ENCODE measurements around the gene ZNF136.
A peak's percentile ranks its signal among the peaks of the same experiment; 100 is the strongest.

ZNF136 gene

DNA sequence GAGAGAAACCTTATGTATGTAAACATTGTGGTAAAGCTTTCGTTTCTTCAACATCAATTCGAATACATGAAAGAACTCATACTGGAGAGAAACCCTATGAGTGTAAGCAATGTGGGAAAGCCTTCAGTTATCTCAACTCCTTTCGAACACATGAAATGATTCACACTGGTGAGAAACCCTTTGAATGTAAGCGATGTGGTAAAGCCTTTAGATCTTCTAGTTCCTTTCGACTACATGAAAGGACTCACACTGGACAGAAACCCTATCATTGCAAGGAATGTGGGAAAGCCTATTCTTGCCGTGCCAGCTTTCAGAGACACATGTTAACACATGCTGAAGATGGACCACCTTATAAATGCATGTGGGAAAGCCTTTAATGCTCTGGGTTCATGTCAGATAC is 24.7 kb downstream of the ZNF136 start:
- no peak for DNase-seq (ENCODE audit: low read depth in 1 of 2, low spot score in 1 of 2)

DNA sequence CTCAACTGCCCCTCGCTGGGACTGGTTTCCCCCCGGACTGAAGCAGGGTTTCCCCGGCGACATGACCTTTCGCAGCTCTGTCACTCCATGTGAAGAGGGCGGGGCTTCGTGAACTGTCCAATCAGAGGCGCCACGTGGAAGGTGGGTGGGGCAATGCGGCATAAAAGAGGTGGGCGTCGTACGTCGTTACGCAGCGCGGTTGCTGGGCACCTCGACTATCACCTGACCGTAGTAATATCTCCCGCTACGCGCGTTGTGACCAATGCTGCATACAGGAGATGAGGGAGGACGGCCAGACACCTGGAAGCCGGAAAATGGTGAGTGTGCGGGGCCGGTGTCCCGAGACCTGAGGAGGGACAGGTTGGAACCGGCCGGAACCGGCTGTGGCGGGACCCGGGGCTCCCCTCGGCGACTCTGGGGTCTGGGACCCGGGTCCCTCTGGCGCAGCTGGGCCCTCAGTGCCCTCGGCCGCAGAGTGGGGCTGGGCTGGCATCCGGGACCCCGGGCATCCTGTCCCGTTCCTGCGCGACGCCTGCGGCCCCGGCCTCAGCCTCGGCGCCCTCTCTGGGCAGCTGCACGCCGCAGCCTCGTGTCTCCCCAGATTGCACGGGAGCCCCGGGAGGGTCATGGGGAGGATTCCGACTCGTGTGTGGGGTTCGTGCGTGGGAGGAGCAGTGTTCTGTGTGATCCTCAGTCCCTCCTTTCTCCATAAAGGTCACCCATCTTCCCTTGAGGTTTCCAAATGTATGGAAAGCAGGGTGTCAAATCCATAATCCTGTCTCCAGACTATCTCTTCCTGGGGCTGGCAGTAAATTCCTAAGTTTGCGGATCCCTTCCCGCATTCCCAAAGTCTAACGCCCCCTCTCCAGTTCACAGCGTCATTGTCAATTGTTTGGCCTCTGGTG is 32.2 kb downstream of the ZNF136 start:
- peak; percentile 11 to 30 for DNase-seq (ENCODE audit: low read depth in 1 of 2, low spot score in 1 of 2)

DNA sequence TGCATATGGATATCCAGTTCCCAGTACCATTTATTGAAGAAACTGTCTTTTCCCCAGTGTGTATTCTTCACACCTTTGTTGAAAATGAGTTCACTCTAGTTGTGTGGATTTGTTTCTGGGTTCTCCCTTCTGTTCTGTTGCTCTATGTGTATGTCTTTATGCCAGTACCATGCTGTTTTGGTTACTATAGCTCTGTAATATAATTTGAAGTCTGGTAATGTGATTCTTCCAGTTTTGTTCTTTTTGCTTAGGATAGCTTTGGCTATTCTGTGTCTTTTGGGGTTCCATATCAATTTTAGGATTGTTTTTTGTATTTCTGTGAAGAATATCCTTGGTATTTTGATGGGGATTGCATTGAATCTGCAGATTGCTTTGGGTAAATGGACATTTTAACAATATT is 35.2 kb downstream of the ZNF136 start:
- DNase-seq (ENCODE audit: low read depth in 1 of 2, low spot score in 1 of 2) = no peak

DNA sequence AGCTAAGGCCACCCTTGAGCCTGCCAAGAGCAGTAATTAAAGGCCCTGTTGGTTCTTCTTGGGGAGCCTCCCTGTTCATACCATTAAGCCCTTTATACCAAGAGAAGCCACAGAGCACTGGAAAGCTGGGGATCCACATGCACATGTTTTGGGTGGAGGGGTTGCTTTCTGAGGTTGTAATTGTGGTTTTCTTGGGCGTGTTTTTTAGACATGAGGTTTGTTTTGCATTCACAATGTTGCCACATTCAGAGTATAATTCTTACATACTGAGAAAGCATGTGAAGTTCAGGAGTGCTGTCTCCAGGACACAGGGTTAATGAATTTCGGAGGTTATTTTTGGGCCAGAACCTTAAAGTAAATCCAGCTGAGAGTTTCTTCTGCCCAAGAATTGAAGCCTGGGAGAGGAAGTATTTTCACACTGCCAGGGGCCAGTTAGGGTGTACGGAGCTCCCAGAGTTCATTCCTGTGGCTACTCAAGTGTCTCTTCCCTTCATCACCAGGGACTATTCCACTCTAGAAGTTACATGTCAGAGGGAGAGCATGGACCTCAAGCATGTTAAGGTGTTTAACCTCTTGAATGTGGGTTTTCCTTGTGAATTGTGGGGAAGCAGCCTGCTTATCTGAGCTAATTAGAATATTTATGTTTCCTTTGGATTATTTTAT is 37.0 kb downstream of the ZNF136 start:
- DNase-seq (ENCODE audit: low read depth in 1 of 2, low spot score in 1 of 2) = no peak

DNA sequence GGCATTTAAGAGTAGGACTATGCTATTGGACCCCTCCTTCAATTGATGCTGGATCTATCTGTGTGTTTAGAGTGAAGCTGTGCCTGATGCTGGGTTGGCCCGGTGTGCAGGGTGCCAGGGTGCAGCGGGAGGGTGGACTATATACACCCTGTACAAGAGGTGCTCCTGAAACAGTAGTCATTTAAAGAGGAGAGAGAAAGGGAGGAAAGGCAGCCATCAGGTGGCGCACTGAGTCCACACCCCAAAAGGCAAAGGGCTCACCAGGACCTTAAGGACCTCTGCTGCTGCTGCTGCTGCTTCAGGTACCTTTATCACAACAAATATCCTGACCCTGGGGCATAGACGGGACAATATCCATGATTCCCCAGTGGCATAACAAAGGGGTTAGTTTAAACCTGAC is 39.4 kb downstream of the ZNF136 start:
- DNase-seq (ENCODE audit: low read depth in 1 of 2, low spot score in 1 of 2) = peak; percentile 7 to 40

DNA sequence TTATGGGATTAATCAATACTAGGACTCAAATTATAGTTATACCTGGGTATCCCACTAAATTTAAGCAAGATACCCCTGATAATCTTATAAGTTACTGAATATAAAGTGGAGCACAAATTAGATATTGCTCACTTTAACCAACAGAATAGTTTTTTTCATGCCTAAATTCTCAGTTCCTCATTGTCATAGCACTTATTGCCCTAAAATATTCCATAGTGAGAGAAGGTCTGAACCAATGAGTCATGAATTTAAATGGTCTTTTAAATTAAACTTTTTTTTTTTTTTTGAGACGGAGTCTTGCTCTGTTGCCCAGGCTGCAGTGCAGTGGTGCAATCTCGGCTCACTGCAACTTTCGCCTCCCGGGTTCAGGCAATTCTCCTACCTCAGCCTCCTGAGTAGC is 42.4 kb downstream of the ZNF136 start:
- no peak for DNase-seq (ENCODE audit: low read depth in 1 of 2, low spot score in 1 of 2)

DNA sequence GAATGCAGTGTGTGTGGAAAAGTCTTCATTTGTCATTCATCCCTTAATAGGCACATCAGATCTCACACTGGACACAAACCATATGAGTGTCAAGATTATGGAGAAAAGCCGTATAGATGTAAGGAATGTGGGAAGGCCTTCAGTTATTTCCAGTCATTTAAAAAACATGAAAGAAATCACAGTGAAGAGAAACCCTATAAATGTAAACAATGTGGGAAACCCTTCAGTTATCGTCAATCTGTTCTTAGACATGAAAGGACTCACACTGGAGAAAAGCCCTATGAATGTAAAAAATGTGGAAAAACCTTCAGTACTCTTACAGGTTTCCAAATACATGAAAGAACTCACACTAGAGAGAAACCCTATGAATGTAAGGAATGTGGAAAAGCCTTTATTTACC is 45.3 kb downstream of the ZNF136 start:
- no peak for DNase-seq (ENCODE audit: low read depth in 1 of 2, low spot score in 1 of 2)

DNA sequence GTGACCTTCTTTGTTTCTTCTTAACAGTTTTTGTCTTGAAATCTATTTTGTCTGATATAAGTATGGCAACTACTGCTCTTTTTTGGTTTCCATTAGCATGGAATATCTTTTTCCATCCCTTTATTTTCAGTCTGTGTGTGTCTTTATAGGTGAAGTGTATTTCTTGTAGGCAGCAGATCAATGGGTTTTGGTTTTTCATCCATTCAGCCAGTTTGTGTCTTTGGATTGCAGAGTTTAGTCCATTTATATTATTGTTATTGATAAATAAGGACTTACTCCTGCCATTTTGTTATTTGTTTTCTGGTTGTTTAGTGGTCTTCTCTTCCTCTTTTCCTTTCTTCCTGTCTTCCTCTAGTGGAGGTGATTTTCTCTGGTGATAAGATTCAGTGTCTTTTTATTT is 54.4 kb downstream of the ZNF136 start:
- no peak for DNase-seq (ENCODE audit: low read depth in 1 of 2, low spot score in 1 of 2)

DNA sequence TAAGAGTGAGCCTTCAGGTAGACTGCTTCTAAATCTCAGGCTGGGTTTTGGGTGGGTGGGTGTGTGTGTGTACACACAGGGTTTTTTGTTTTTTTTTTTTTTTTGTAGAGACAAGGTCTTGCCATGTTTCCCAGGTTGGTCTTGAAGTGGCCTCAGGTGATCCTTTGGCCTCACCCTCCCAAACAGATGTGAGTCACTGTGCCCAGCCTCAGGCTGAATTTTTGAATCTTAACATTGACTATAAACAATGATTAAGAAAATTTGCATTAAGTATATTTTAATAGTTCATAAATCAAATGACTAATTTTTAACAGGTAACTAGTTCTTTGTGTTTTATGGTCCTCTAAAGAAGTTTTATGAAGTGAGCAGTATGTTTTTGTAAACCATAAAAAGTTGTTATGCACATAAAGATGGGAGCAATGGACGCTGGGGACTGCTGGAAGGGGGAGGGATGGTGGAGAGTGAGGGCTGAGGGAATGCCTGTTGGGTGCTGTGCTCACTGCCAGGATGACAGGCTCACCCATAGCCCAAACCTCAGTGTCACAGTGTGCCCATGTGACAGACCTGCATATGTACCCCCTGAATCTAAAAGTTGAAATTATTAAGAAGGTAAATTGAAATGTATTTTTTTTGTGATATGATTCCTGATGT is 60.2 kb downstream of the ZNF136 start:
- no peak for DNase-seq (ENCODE audit: low read depth in 1 of 2, low spot score in 1 of 2)

DNA sequence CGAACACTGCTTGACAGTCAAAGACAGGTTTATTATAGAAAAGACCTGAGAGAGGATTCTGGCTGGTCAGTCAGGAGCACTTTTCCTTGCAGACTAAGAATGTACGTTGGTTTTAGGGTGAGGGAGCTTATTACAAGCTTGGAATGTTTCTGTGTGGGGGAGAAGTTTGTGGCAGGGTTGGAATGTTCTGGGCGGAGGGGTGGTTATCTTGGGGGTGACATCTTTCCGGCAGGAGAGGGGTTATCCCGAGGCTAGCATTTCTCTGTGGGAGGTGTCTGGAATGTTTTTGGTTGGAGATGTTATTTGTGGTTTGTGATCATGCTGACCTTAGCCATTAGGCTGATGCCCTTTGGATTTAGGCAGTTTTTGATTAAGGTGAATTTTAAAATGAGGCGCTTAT is 61.8 kb downstream of the ZNF136 start:
- DNase-seq (ENCODE audit: low read depth in 1 of 2, low spot score in 1 of 2) = no peak

DNA sequence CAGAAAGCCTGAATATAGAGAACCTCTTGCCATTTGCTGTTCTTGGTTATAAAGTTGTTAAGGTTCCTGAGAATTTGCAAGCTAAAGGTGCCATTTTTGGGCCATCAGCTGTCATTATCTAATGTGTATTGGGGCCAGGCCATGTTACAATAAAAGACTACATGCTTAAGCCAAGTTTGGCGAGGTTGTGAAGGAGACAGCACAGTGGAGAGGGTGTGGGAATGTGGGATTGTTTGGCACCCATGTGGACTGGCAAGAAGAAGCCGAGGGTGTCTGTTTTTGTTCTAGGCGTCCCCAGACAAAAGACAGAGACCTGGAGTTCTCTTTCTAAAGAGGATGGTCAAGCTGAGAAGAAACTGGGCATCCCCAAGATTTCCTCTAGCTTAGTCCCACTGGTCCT is 67.1 kb downstream of the ZNF136 start:
- no peak for DNase-seq (ENCODE audit: low read depth in 1 of 2, low spot score in 1 of 2)

DNA sequence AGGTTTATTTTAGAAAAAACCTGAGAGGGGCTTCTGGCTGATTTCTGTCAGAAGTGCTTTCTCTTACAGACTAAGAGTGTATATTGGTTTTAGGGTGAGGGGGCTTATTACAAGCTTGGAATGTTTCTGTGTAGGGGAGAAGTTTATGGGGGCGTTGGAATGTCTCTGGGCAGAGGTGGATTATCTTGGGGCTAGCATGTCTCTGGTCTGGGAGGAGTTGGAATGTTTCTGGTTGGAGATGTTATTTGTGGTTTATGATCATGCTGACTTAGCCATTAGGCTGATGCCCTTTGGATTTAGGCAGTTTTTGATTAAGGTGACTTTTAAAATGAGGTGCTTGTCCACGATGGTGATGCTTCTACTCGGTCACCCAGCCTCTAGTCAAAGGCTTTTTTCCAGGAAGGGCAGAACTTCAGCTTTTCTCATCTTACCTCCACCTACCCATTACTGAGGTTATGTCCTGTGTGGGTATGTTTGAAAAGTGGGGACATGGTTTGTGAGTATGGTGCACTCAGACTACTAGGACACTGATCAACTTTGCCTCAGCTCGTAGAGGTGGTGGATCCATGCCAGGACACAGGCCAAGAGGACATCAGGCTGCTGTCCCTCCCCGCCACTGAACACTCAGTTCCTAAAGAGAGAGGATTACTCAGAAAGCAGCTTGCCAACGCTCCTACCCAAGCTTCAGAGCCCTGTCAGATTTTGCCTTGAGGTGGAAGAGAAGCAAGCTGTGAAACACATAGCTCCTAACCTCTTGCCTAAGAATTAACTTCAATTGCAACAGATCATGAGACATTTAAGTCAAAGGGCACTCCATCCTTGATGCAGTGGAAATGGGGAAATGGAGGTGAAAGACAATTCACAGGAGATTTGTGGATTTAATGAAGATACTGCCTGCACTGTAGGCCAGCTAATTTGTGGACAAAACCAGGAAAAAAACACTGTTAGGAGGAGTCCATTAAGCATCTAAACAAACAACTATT is 68.1 kb downstream of the ZNF136 start:
- no peak for DNase-seq (ENCODE audit: low read depth in 1 of 2, low spot score in 1 of 2)

DNA sequence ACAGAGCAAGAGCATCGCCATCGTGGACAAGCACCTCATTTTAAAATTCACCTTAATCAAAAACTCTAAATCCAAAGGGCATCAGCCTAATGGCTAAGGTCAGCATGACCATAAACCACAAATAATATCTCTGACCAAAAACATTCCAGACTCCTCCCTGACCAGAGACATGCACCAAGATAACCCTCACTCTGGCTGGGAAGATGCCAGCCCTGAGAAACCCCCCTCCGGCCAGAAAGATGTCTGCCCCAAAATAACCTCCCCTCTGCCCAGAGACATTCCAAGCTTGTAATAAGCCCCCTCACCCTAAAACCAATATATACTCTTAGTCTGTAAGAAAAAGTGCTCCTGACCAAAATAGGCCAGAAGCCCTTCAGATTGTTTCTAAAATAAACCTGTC is 70.1 kb downstream of the ZNF136 start:
- DNase-seq (ENCODE audit: low read depth in 1 of 2, low spot score in 1 of 2) = no peak

DNA sequence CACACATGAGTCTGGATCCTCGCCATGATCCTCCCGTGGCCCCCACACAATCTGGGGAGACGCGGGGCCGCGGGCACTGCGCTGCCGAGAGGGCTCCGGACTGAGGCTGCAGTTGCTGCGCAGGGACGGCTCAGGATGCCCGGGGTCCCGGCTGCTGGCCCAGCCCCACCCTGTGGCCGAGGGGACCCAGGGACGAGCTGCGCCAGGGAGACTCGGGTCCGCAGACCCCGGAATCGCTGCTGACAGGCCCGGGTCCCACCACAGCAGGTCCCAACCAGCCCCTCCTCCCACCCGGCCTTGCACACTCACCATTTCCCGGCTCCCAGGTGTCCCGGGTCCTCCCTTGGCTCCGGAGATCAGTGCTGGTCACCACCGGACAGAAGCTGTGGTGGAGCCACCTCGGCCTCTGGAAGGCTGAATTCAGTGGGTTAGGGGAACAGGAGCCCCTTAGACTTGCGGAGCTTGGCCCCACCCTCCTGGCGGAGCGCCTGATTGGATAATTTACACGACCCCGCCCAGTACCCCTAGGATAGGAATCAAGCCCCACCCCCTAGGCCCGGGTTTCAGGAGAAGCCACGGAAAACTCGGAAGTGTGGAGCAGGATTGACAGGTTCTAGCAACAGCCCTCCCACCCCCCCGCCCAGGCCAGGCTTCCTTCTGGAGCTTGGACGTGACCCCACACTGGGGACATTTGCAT is 74.4 kb downstream of the ZNF136 start:
- no peak for DNase-seq (ENCODE audit: low read depth in 1 of 2, low spot score in 1 of 2)

Data from activated T-helper 1 cell treated with anti-CD3 and anti-CD28 coated beads, Interleukin-2, amount 50 U/mL, for 16 hours (primary cell).